Mesodermal cell (in vitro differentiated cells): ENCODE data around the gene FNIP2.
"Not testable (repeated sequence)": the region's sequence is repeated elsewhere in the genome, so short reads cannot be mapped to it uniquely, and the experiment has no call there.

ENCODE experiments used
- H3K27ac ChIP-seq: 2 replicates; pipeline ENCODE4 v1.7.0; 2013; ENCODE audit warnings: mild to moderate bottlenecking, low read depth, low read length, moderate library complexity; ENCODE audit not compliant: severe bottlenecking
- H3K36me3 ChIP-seq: 2 replicates; pipeline ENCODE4 v1.7.1; 2013; ENCODE audit warnings: mild to moderate bottlenecking, low read length, moderate library complexity; ENCODE audit not compliant: control insufficient read depth, insufficient read depth
- H3K4me1 ChIP-seq: one replicate; pipeline ENCODE4 v1.7.1; 2013; ENCODE audit warnings: mild to moderate bottlenecking, low read length; ENCODE audit not compliant: insufficient read depth, control insufficient read depth, poor library complexity, severe bottlenecking
- H3K4me3 ChIP-seq: 2 replicates; pipeline ENCODE4 v1.7.0; 2013; ENCODE audit warnings: low read length, control low read depth, mild to moderate bottlenecking; ENCODE audit not compliant: insufficient read depth, poor library complexity, severe bottlenecking; ENCODE audit errors: extremely low read depth
- H3K9me3 ChIP-seq: 2 replicates; pipeline ENCODE4 v1.7.1; 2013; ENCODE audit warnings: mild to moderate bottlenecking, low read length, moderate library complexity; ENCODE audit not compliant: control insufficient read depth
- WGBS, 2 experiments: methylation state at CpG; one replicate each; pipeline ENCODE4 v1.1.5; 2013; ENCODE audit warnings: missing lambda C conversion rate in 2 of 2; ENCODE audit not compliant: insufficient coverage in 2 of 2; 5-methylcytosine and 5-hydroxymethylcytosine counted together

Gene FNIP2

GRCh38 chr4:158938220-158939044 lies 169.6 kb downstream of the FNIP2 start:
- Histone ChIP-seq H3K9me3 (no peaks in the 10 kb centered on the region), H3K36me3 (no peaks in the 10 kb centered on the region), H3K4me1 (no peaks in the 10 kb centered on the region), H3K4me3 (no peak overlapping the region), H3K27ac (no peak overlapping the region)
- 88 to 95% methylated on average over 2 to 3 of the region's 4 CpGs for WGBS, 2 experiments

- no peaks in the 10 kb centered on the region for H3K4me1 ChIP-seq
- H3K4me3 ChIP-seq, result no peak overlapping the region
- WGBS, 2 experiments, result 100% methylated on average over 1 of the region's 2 CpGs; no CpG with 5 or more reads in 1 of the 2 experiments
- H3K36me3 ChIP-seq, result no peaks in the 10 kb centered on the region
- no peak overlapping the region for H3K27ac ChIP-seq
- no peaks in the 10 kb centered on the region for H3K9me3 ChIP-seq
Observed at GRCh38 chr4:158940271-158940670, 171.4 kb downstream of the FNIP2 start.

GRCh38 chr4:158941321-158941720 lies 172.5 kb downstream of the FNIP2 start:
- no peaks in the 10 kb centered on the region for H3K4me1 ChIP-seq
- H3K4me3 ChIP-seq, result no peak overlapping the region
- no peaks in the 10 kb centered on the region for H3K9me3 ChIP-seq
- no peaks in the 10 kb centered on the region for H3K36me3 ChIP-seq
- no peak overlapping the region for H3K27ac ChIP-seq

- 90 to 95% methylated on average over 2 of the region's 2 CpGs for WGBS, 2 experiments
Observed at GRCh38 chr4:158941895-158942294, 173.1 kb downstream of the FNIP2 start.

GRCh38 chr4:158945529-158946108 lies 176.8 kb downstream of the FNIP2 start:
- Histone ChIP-seq H3K4me3 (no peak overlapping the region), H3K36me3 (no peaks in the 10 kb centered on the region), H3K4me1 (no peaks in the 10 kb centered on the region), H3K27ac (no peak overlapping the region), H3K9me3 (no peaks in the 10 kb centered on the region)
- WGBS, 2 experiments, result 95 to 100% methylated on average over 2 to 4 of the region's 5 CpGs

More at GRCh38 chr4:158941895-158942294, 173.1 kb downstream of the FNIP2 start:
- Histone ChIP-seq H3K9me3 (no peaks in the 10 kb centered on the region), H3K36me3 (no peaks in the 10 kb centered on the region), H3K27ac (no peak overlapping the region), H3K4me1 (no peaks in the 10 kb centered on the region), H3K4me3 (no peak overlapping the region)

- Histone ChIP-seq H3K36me3 (no peaks in the 10 kb centered on the region), H3K27ac (no peak overlapping the region), H3K4me3 (no peak overlapping the region), H3K9me3 (peaks cover 6% of the 10 kb centered on the region), H3K4me1 (no peaks in the 10 kb centered on the region)
- 100% methylated on average over 2 of the region's 3 CpGs; no CpG with 5 or more reads in 1 of the 2 experiments for WGBS, 2 experiments
Observed at GRCh38 chr4:158946825-158947224, 178.0 kb downstream of the FNIP2 start.

GRCh38 chr4:158948071-158948470 lies 179.2 kb downstream of the FNIP2 start:
- Histone ChIP-seq H3K4me1 (no peaks in the 10 kb centered on the region), H3K36me3 (no peaks in the 10 kb centered on the region), H3K27ac (no peak overlapping the region), H3K9me3 (peaks cover 14% of the 10 kb centered on the region), H3K4me3 (no peak overlapping the region)
- WGBS, 2 experiments, result 85 to 92% methylated on average over 2 of the region's 2 CpGs

- Histone ChIP-seq H3K36me3 (no peaks in the 10 kb centered on the region), H3K4me1 (no peaks in the 10 kb centered on the region), H3K27ac (no peak overlapping the region), H3K4me3 (no peak overlapping the region), H3K9me3 (peaks cover 14% of the 10 kb centered on the region)
Observed at GRCh38 chr4:158949099-158949498, 180.3 kb downstream of the FNIP2 start.

GRCh38 chr4:158952221-158952774 lies 183.5 kb downstream of the FNIP2 start:
- H3K4me3 ChIP-seq, H3K27ac ChIP-seq, H3K4me1 ChIP-seq, H3K36me3 ChIP-seq: not testable (repeated sequence)
- H3K9me3 ChIP-seq, result peaks cover 14% of the 10 kb centered on the region
- WGBS, 2 experiments, result 72 to 95% methylated on average over 2 of the region's 2 CpGs

GRCh38 chr4:158956345-158956744 lies 187.5 kb downstream of the FNIP2 start:
- not testable (repeated sequence) for H3K4me1 ChIP-seq, H3K27ac ChIP-seq, H3K4me3 ChIP-seq, H3K36me3 ChIP-seq
- 94 to 97% methylated on average over 8 of the region's 9 CpGs for WGBS, 2 experiments
- peaks cover 13% of the 10 kb centered on the region for H3K9me3 ChIP-seq

- not testable (repeated sequence) for H3K4me3 ChIP-seq, H3K36me3 ChIP-seq
- WGBS, 2 experiments, result 80 to 92% methylated on average over 1 to 3 of the region's 3 CpGs
Observed at GRCh38 chr4:158956918-158957317, 188.1 kb downstream of the FNIP2 start.

More at GRCh38 chr4:158956918-158957317, 188.1 kb downstream of the FNIP2 start:
- H3K4me1 ChIP-seq, H3K9me3 ChIP-seq, H3K27ac ChIP-seq: not testable (repeated sequence)
